ENCODE results near the gene MCAM. TPM values are rescaled to one million over a fixed set of nuclear protein-coding genes. Genes with fewer than 3 reads are reported as not detected.
A peak's percentile ranks its signal among the peaks of the same experiment; 100 is the strongest.

The MCAM gene
- total and polyA plus RNA-seq, 10 of the 15 experiments (the other 5 are each of a cell fraction or from before 2014, with no cell fraction given), result 3.1 to 19.7 (median 9.3) TPM

- TF ChIP-seq NFIC (IDR thresholded peaks at IDR 0.05; ENCODE audit: low read depth, low read length) (no peak), POU2F2 (IDR thresholded peaks at IDR 0.05; ENCODE audit: borderline replicate concordance, low read depth, low read length) (no peak), TAF1 (IDR thresholded peaks at IDR 0.05; ENCODE audit: borderline replicate concordance, low read depth, low read length) (no peak)
These were observed 22.1 kb upstream of the MCAM start (continued) for GRCh38 chr11:119338965-119339588.

DNA sequence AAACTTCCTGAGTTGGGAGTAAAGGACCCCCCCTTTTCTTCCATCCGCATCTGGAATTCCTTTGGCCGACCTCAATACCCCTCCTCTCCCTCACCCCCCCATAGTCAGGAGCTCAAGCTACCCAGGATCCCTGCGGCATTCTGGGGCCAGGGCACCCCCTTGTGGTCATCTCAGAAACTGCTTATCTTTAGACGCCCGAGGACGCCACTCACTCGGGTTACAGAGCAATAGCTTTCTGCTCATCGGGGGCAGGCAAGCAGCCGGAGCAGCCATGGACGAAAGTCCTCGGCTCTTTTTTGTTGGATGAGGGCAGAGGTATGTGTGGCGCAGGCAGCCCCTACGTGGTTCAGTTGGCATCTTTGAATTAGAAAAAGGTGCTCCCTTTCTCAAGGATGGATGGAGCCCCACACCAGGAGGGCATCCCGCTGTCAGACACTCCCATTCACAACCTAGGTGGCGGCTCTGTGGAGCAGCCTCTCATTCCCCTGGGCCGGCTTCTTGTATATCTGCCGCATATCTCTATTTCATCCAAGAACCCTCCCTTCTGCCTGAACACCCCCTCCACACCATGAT lies 21.5 kb upstream of the MCAM start:
- Histone ChIP-seq H3K4me1 (ENCODE audit: control insufficient read depth, insufficient read depth, low read length) (peaks cover 12% of the 10 kb centered on the region), H3K4me2 (ENCODE audit: control insufficient read depth, insufficient read depth) (peak overlapping the region; percentile 26; the same call in 1 of the 2 replicates), H2AFZ (ENCODE audit: control insufficient read depth, low read depth, low read length) (no peak overlapping the region), H4K20me1 (ENCODE audit: control insufficient read depth, insufficient read depth) (no peaks in the 10 kb centered on the region), H3K27me3 (replicated peaks in 1 of 2; ENCODE audit: control insufficient read depth in 2 of 2, insufficient read depth in 2 of 2, low read length in 1 of 2) (peaks cover 9 to 11% of the 10 kb centered on the region in 2 experiments), H3K4me3 (no peak overlapping the region), H3K9me3 (replicated peaks; ENCODE audit: control insufficient read depth, insufficient read depth, low read length) (no peaks in the 10 kb centered on the region), H3K27ac (ENCODE audit: control insufficient read depth, insufficient read depth) (no peak overlapping the region), H3K9ac (ENCODE audit: control insufficient read depth, insufficient read depth, low read length) (no peak overlapping the region), H3K79me2 (ENCODE audit: control insufficient read depth, insufficient read depth, low read length) (peaks cover 13% of the 10 kb centered on the region), H3K36me3 (ENCODE audit: control insufficient read depth in 2 of 2, insufficient read depth in 2 of 2, low read length in 1 of 2) (no peaks in the 10 kb centered on the region)
- in situ Hi-C loops (cut with MboI), result no loop called here
- ChIA-PET POLR2A (interaction anchor here (0.6 to 1.3 kb wide), 10 partner anchors 17 to 481 kb away, joined by 3 to 9 read pairs (median 4); partner anchors contain the start of gene NLRX1), RAD21 (ENCODE audit: unreplicated experiment) (interaction anchor here (0.6 to 2.6 kb wide), 29 partner anchors 10 to 648 kb away, joined by 3 to 24 read pairs (median 4); partner anchors contain the start of genes MCAM and VPS11), CTCF (interaction anchor here (0.6 to 3.7 kb wide), 55 partner anchors 9 to 963 kb away, joined by 3 to 88 read pairs (median 4); partner anchors contain the start of genes C2CD2L, CBL, DPAGT1 and MFRP), SMC1A (ENCODE audit: uncharacterized antibody, unreplicated experiment) (interaction anchor here (0.7 to 2.6 kb wide), 12 partner anchors 10 to 683 kb away, joined by 3 to 23 read pairs (median 3); partner anchors contain the start of gene MCAM)
- intact Hi-C loops (cut with micrococcal nuclease; ENCODE audit: unreplicated experiment), result loop anchor here (5.0 kb wide), 2 partner anchors 134 to 271 kb away; partner anchors contain the start of gene VPS11
- 21% methylated on average over 17 of the region's 17 CpGs for WGBS (ENCODE audit: insufficient coverage, insufficient replicate concordance, low lambda C conversion rate, missing lambda C conversion rate)
- no TSS peak for BruUV-seq (replicated peaks)
- FAIRE-seq (peak; percentile 75), DNase-seq (ENCODE audit: low read depth, low spot score) (no peak), ATAC-seq (peak; percentile 68)
- TF ChIP-seq DPF2 (IDR thresholded peaks at IDR 0.05), result no peak
- no peak for TF ChIP-seq CBX5 (IDR thresholded peaks at IDR 0.05; ENCODE audit: low read depth)
- no peak for TF ChIP-seq TCF12 (IDR thresholded peaks at IDR 0.05; ENCODE audit: low read depth, low read length)
- TF ChIP-seq SMARCA5 (IDR thresholded peaks at IDR 0.05), result no peak
- no peak for TF ChIP-seq YBX1 (IDR thresholded peaks at IDR 0.05)
- TF ChIP-seq BHLHE40 (IDR thresholded peaks at IDR 0.05; ENCODE audit: borderline replicate concordance in 1 of 2, low read depth in 2 of 2, low read length in 1 of 2), result 0 out of 4 replicates have a peak, but pooled peaks of 1 of the 2 experiments have one; percentile 24
- no peak for TF ChIP-seq MTA2 (IDR thresholded peaks at IDR 0.05; ENCODE audit: low read depth)
- TF ChIP-seq, protein P1, sequence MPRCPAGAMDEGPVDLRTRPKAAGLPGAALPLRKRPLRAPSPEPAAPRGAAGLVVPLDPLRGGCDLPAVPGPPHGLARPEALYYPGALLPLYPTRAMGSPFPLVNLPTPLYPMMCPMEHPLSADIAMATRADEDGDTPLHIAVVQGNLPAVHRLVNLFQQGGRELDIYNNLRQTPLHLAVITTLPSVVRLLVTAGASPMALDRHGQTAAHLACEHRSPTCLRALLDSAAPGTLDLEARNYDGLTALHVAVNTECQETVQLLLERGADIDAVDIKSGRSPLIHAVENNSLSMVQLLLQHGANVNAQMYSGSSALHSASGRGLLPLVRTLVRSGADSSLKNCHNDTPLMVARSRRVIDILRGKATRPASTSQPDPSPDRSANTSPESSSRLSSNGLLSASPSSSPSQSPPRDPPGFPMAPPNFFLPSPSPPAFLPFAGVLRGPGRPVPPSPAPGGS (IDR thresholded peaks at IDR 0.05; ENCODE audit: borderline replicate concordance, insufficient read depth, low read depth, low read length, poor library complexity, severe bottlenecking), result no peak
- TF ChIP-seq IKZF2 (IDR thresholded peaks at IDR 0.05), result 0 out of 4 replicates have a peak, but pooled peaks of 1 of the 2 experiments have one; percentile 12
- TF ChIP-seq NR2C1 (IDR thresholded peaks at IDR 0.05), result no peak
- TF ChIP-seq TBL1XR1 (IDR thresholded peaks at IDR 0.05; ENCODE audit: low read depth, low read length), result no peak
- no peak for TF ChIP-seq HDGF (IDR thresholded peaks at IDR 0.05)
- no peak for TF ChIP-seq ZBTB11 (CRISPR knock-in tag; IDR thresholded peaks at IDR 0.05)
- TF ChIP-seq TCF7 (IDR thresholded peaks at IDR 0.05; ENCODE audit: borderline replicate concordance), result no peak
- no peak for TF ChIP-seq NFXL1 (IDR thresholded peaks at IDR 0.05; ENCODE audit: borderline replicate concordance)

All from GM12878 (cell line).